SK-N-SH (cell line): ENCODE results near the gene ADPGK. TPM values are rescaled to one million over a fixed set of nuclear protein-coding genes. Genes with fewer than 3 reads are reported as not detected.

Source experiments
- CTCF ChIA-PET: fragments of 300-600, 350-600 bp; formaldehyde crosslinking; extraction: SDS; loops from one replicate; lab custom pipeline; 2021; lab: Yijun Ruan, JAX
- POLR2A ChIA-PET: fragments of 350-600 bp; sonication (Branson Sonifier 250); formaldehyde crosslinking; extraction: SDS; loops from one replicate; lab custom pipeline; 2020; ENCODE audit warnings: antibody characterized with exemption, inconsistent platforms; lab: Yijun Ruan, JAX
- DNase-seq: peaks from one replicate; pipeline ENCODE4 v3.0.0; 2012
- H2AFZ ChIP-seq: fragments of 200-600 bp; sonication (generic); 2 replicates; pipeline ENCODE4 v1.8.1; 2016; ENCODE audit warnings: antibody characterized with exemption, mild to moderate bottlenecking, low read depth
- H3F3A ChIP-seq: fragments of 200-600 bp; sonication (generic); replicated peaks from 2 replicates; pipeline ENCODE3; 2016; ENCODE audit warnings: antibody characterized with exemption, mild to moderate bottlenecking; ENCODE audit not compliant: insufficient read depth
- H3K27ac ChIP-seq, 2 experiments: fragments of 200-500 bp in 1 of 2; fragments of 200-600 bp in 1 of 2; sonication (Bioruptor generic) in 1 of 2; sonication (generic), shearing (Covaris generic) in 1 of 2; 2 replicates each; pipeline versions ENCODE4 v1.5.1 to v1.6.1; 2014 to 2016; ENCODE audit warnings: low read depth in 2 of 2, inconsistent platforms in 1 of 2, low read length in 1 of 2, mild to moderate bottlenecking in 1 of 2, mixed read lengths in 1 of 2
- H3K27me3 ChIP-seq: fragments of 200-600 bp; sonication (generic), shearing (Covaris generic); 2 replicates; pipeline ENCODE4 v1.6.1; 2016; ENCODE audit warnings: mixed run types; ENCODE audit not compliant: insufficient read depth
- H3K36me3 ChIP-seq, 2 experiments: fragments of 200-500 bp in 1 of 2; fragments of 200-600 bp in 1 of 2; sonication (Bioruptor generic) in 1 of 2; sonication (generic) in 1 of 2; replicated peaks in 1 of 2; 2 replicates each; pipeline versions ENCODE3 to v1.5.1; 2014 to 2016; ENCODE audit warnings: low read length in 1 of 2, mild to moderate bottlenecking in 1 of 2; ENCODE audit not compliant: insufficient read depth in 2 of 2, control insufficient read depth in 1 of 2
- H3K4me1 ChIP-seq, 2 experiments: fragments of 200-500 bp in 1 of 2; fragments of 200-600 bp in 1 of 2; sonication (Bioruptor generic) in 1 of 2; sonication (generic), shearing (Covaris generic) in 1 of 2; 2 replicates each; pipeline versions ENCODE4 v1.5.1 to v1.6.1; 2014 to 2016; ENCODE audit warnings: low read depth in 1 of 2, low read length in 1 of 2, mixed run types in 1 of 2; ENCODE audit not compliant: insufficient read depth in 2 of 2, control insufficient read depth in 1 of 2
- H3K4me2 ChIP-seq: fragments of 200-600 bp; sonication (generic), shearing (Covaris generic); 2 replicates; pipeline ENCODE4 v1.6.1; 2017; ENCODE audit warnings: mixed run types
- H3K4me3 ChIP-seq, 2 experiments: fragments of 200-500 bp in 1 of 2; fragments of 200-600 bp in 1 of 2; sonication (Bioruptor generic) in 1 of 2; sonication (generic), shearing (Covaris generic) in 1 of 2; 2 replicates each; pipeline versions ENCODE4 v1.5.1 to v1.8.1; 2014 to 2016; ENCODE audit warnings: low read depth in 2 of 2, inconsistent platforms in 1 of 2, low read length in 1 of 2, mild to moderate bottlenecking in 1 of 2, mixed read lengths in 1 of 2, moderate library complexity in 1 of 2
- H3K79me2 ChIP-seq: fragments of 200-600 bp; sonication (generic); 2 replicates; pipeline ENCODE4 v1.8.1; 2017; ENCODE audit warnings: mild to moderate bottlenecking; ENCODE audit not compliant: insufficient read depth
- H3K9ac ChIP-seq: fragments of 200-600 bp; sonication (generic); 2 replicates; pipeline ENCODE4 v1.6.1; 2017; ENCODE audit warnings: mixed run types
- H3K9me2 ChIP-seq: fragments of 200-600 bp; sonication (generic); 2 replicates; pipeline ENCODE4 v1.6.1; 2017; ENCODE audit warnings: mixed run types
- H3K9me3 ChIP-seq: fragments of 200-600 bp; sonication (generic); 2 replicates; pipeline ENCODE4 v1.6.1; 2017; ENCODE audit warnings: mixed run types, mild to moderate bottlenecking, moderate library complexity
- H4K20me1 ChIP-seq: fragments of 200-600 bp; sonication (generic); 2 replicates; pipeline ENCODE4 v1.6.1; 2017; ENCODE audit warnings: mild to moderate bottlenecking, mixed run types; ENCODE audit not compliant: insufficient read depth
- CTCF ChIP-seq: fragments of 200-600 bp; sonication (generic); IDR thresholded peaks from 2 replicates; pipeline ENCODE4 v1.6.1; 2017; ENCODE audit warnings: antibody characterized with exemption, mild to moderate bottlenecking, moderate library complexity
- ELF1 ChIP-seq: IDR thresholded peaks from 2 replicates; pipeline ENCODE4 v1.4.0; 2012
- FOSL2 ChIP-seq: IDR thresholded peaks from 2 replicates; pipeline ENCODE4 v1.4.0; 2012; ENCODE audit warnings: low read depth, mild to moderate bottlenecking, moderate library complexity, borderline replicate concordance
- FOXM1 ChIP-seq: IDR thresholded peaks from 2 replicates; pipeline ENCODE4 v1.4.0; 2012; ENCODE audit warnings: low read depth, mild to moderate bottlenecking
- GATA2 ChIP-seq: sonication (generic); formaldehyde crosslinking; IDR thresholded peaks from 2 replicates; pipeline ENCODE4 v1.5.0; 2020; ENCODE audit warnings: mild to moderate bottlenecking, missing genetic modification reagents
- IRF3 ChIP-seq: fragments of 150-350 bp; IDR thresholded peaks from 2 replicates; pipeline ENCODE4 v1.6.1; 2016; ENCODE audit warnings: mild to moderate bottlenecking, low read depth, low read length
- MAX ChIP-seq: IDR thresholded peaks from 2 replicates; pipeline ENCODE4 v1.4.0; 2012; ENCODE audit warnings: low read depth
- MEF2A ChIP-seq: IDR thresholded peaks from 2 replicates; pipeline ENCODE4 v1.4.0; 2012; ENCODE audit warnings: low read depth, borderline replicate concordance
- MXI1 ChIP-seq: IDR thresholded peaks from 2 replicates; pipeline ENCODE4 v1.6.1; 2012; ENCODE audit warnings: mild to moderate bottlenecking, low read depth, low read length, improper control_type of control experiment
- NRF1 ChIP-seq: IDR thresholded peaks from 2 replicates; pipeline ENCODE4 v1.6.1; 2012; ENCODE audit warnings: low read depth, mild to moderate bottlenecking, low read length
- POLR2AphosphoS5 ChIP-seq: IDR thresholded peaks from 2 replicates; pipeline ENCODE4 v1.6.1; 2012; ENCODE audit warnings: low read depth, low read length
- RXRA ChIP-seq: IDR thresholded peaks from 2 replicates; pipeline ENCODE4 v1.4.0; 2012; ENCODE audit warnings: low read depth, mild to moderate bottlenecking, borderline replicate concordance
- SIN3A ChIP-seq: IDR thresholded peaks from 2 replicates; pipeline ENCODE4 v1.6.1; 2012; ENCODE audit warnings: low read depth, mild to moderate bottlenecking, low read length, moderate library complexity, borderline replicate concordance
- SMC3 ChIP-seq: IDR thresholded peaks from 2 replicates; pipeline ENCODE4 v1.6.1; 2012; ENCODE audit warnings: low read depth, low read length, improper control_type of control experiment
- TAF1 ChIP-seq: IDR thresholded peaks from 2 replicates; pipeline ENCODE4 v1.6.1; 2012; ENCODE audit warnings: low read depth, mild to moderate bottlenecking, low read length, moderate library complexity, borderline replicate concordance
- TEAD4 ChIP-seq: IDR thresholded peaks from 2 replicates; pipeline ENCODE4 v1.4.0; 2012; ENCODE audit warnings: mild to moderate bottlenecking, borderline replicate concordance; ENCODE audit not compliant: insufficient read depth
- USF1 ChIP-seq: IDR thresholded peaks from 2 replicates; pipeline ENCODE4 v1.4.0; 2012; ENCODE audit warnings: low read depth, borderline replicate concordance
- USF2 ChIP-seq: fragments of 150-350 bp; IDR thresholded peaks from 2 replicates; pipeline ENCODE4 v1.6.1; 2017; ENCODE audit warnings: antibody characterized with exemption, low read length, low read depth, borderline replicate concordance
- YY1 ChIP-seq: IDR thresholded peaks from 2 replicates; pipeline ENCODE4 v1.4.0; 2012; ENCODE audit warnings: low read depth, mild to moderate bottlenecking
- WGBS: methylation state at CpG from one replicate; pipeline ENCODE4 v1.1.6; 2017; ENCODE audit warnings: low lambda C conversion rate; 5-methylcytosine and 5-hydroxymethylcytosine counted together
- polyA plus RNA-seq, 3 experiments: library from polyadenylated mRNA; depleted of rRNA; stranded (reverse); fragments of >200 nt; gene quantifications; 2 replicates each; pipeline ENCODE4 v1.2.3, GENCODE V29; 2012

Gene ADPGK
- polyA plus RNA-seq, 1 of the 3 experiments (the other 2 are of a cell fraction), result 57.3 TPM

GRCh38 chr15:72751751-72752455, 31.7 kb downstream of the ADPGK start:
- H2AFZ ChIP-seq, result no peak overlapping the region
- POLR2A ChIA-PET, result no interaction called here
- TF ChIP-seq ELF1 (no peak), MAX (no peak), RXRA (no peak)
- TF ChIP-seq, all 33 proteins: peak for 0
- WGBS, result 94% methylated on average over 9 of the region's 9 CpGs
- H3K79me2 ChIP-seq, result peaks cover 4% of the 10 kb centered on the region; the same call in 1 of the 2 replicates
- CTCF ChIA-PET, result interaction anchor here (0.8 to 2.2 kb wide), 4 partner anchors 14 to 30 kb away, joined by 3 to 16 read pairs (median 7); no protein-coding TSS in a partner anchor
- H4K20me1 ChIP-seq, result no peaks in the 10 kb centered on the region
- peaks cover 0 to 3% of the 10 kb centered on the region in 2 experiments; a peak in 2 of 4 replicates for H3K4me1 ChIP-seq
- H3K9me2 ChIP-seq, result no peaks in the 10 kb centered on the region
- no peaks in the 10 kb centered on the region for H3K9me3 ChIP-seq
- H3K9ac ChIP-seq, result no peak overlapping the region
- no peaks in the 10 kb centered on the region for H3F3A ChIP-seq
- no peak overlapping the region for H3K27ac ChIP-seq
- H3K4me2 ChIP-seq, result no peak overlapping the region
- H3K36me3 ChIP-seq, result peaks cover 54 to 65% of the 10 kb centered on the region in 2 experiments
- no peak overlapping the region for H3K4me3 ChIP-seq
- DNase-seq, result no peak
- no peaks in the 10 kb centered on the region for H3K27me3 ChIP-seq

GRCh38 chr15:72749700-72750099, 33.9 kb downstream of the ADPGK start:
- Histone ChIP-seq H3K9me3 (no peaks in the 10 kb centered on the region), H3K27ac (no peak overlapping the region), H4K20me1 (no peaks in the 10 kb centered on the region), H3K36me3 (peaks cover 37 to 52% of the 10 kb centered on the region in 2 experiments), H3K4me1 (peaks cover 0 to 3% of the 10 kb centered on the region in 2 experiments; a peak in 1 of 4 replicates), H3K4me2 (no peak overlapping the region), H3K79me2 (no peaks in the 10 kb centered on the region), H3K27me3 (no peaks in the 10 kb centered on the region), H2AFZ (no peak overlapping the region), H3K4me3 (no peak overlapping the region), H3F3A (no peaks in the 10 kb centered on the region), H3K9me2 (no peaks in the 10 kb centered on the region), H3K9ac (no peak overlapping the region)
- ChIA-PET POLR2A (no interaction called here), CTCF (interaction anchor here (0.6 to 2.2 kb wide), 3 partner anchors 11 to 79 kb away, joined by 3 to 16 read pairs (median 4); no protein-coding TSS in a partner anchor)
- 98% methylated on average over 2 of the region's 2 CpGs for WGBS
- DNase-seq, result no peak
- TF ChIP-seq USF2 (no peak), GATA2 (CRISPR knock-in tag) (no peak), MXI1 (no peak), SIN3A (no peak), MEF2A (no peak), CTCF (no peak), YY1 (no peak), FOSL2 (no peak), IRF3 (no peak), SMC3 (no peak), POLR2AphosphoS5 (no peak), USF1 (no peak), TEAD4 (no peak), TAF1 (no peak), NRF1 (no peak), FOXM1 (no peak)
